K562 (cell line): ENCODE data around the gene COPE. TPM values are rescaled to one million over a fixed set of nuclear protein-coding genes. Genes with fewer than 3 reads are reported as not detected.

Experiments used
- ATAC-seq: fragments of 200-7000 bp; cut with Tn5 transposase; 3 replicates; pipeline ENCODE4 v1.9.1; 2020; ENCODE audit warnings: moderate library complexity
- BruUV-seq: library from RNA; stranded (reverse); fragments of 400-500 nt; replicated peaks from 2 replicates; lab custom pipeline; 2021; lab: Mats Ljungman, UMichigan
- CTCF ChIA-PET: fragments of 300-600 bp; formaldehyde crosslinking; extraction: SDS; loops from one replicate; lab custom pipeline; 2021; ENCODE audit warnings: low intra/inter-chr PET ratio; lab: Yijun Ruan, JAX
- POLR2A ChIA-PET: fragments of 300-600, 350-650 bp; sonication (Branson Sonifier 250); formaldehyde crosslinking; extraction: SDS; loops from one replicate; lab custom pipeline; 2021; ENCODE audit warnings: antibody characterized with exemption, inconsistent platforms; lab: Yijun Ruan, JAX
- DNase-seq, 4 experiments: peaks; one replicate each; pipeline versions ENCODE4 v3.0.0 to v3.0.0-alpha.2; 2011 to 2018; ENCODE audit warnings: low spot score in 3 of 4, mixed read lengths in 3 of 4; ENCODE audit errors: extremely low read depth in 1 of 4
- FAIRE-seq: peaks from 2 replicates; lab custom pipeline; 2011; peaks lifted over from hg19 to GRCh38; lab: Jason Lieb, UNC
- H2AFZ ChIP-seq: 2 replicates; pipeline ENCODE4 v1.6.0; 2011; ENCODE audit warnings: low read depth, low read length, control low read depth, inconsistent platforms
- H3K27ac ChIP-seq: fragments of 200-600 bp; 3 replicates; pipeline ENCODE4 v1.8.0; 2011; ENCODE audit warnings: low read depth, mild to moderate bottlenecking, control low read depth, inconsistent platforms, low read length, moderate library complexity, mixed read lengths; ENCODE audit errors: extremely low read depth
- H3K27me3 ChIP-seq, 2 experiments: fragments of 300-600 bp in 1 of 2; 2 replicates in 1 of 2; 3 replicates in 1 of 2; pipeline versions ENCODE4 v1.6.0 to v1.8.0; 2011; ENCODE audit warnings: inconsistent platforms in 2 of 2, low read length in 2 of 2, mild to moderate bottlenecking in 1 of 2, mixed read lengths in 1 of 2, moderate library complexity in 1 of 2; ENCODE audit not compliant: control insufficient read depth in 2 of 2, insufficient read depth in 2 of 2
- H3K36me3 ChIP-seq: fragments of 300-600 bp; 3 replicates; pipeline ENCODE4 v1.8.0; 2011; ENCODE audit warnings: mild to moderate bottlenecking, low read length, inconsistent platforms; ENCODE audit not compliant: control insufficient read depth, insufficient read depth
- H3K4me1 ChIP-seq, 2 experiments: fragments of 200-600 bp in 1 of 2; replicated peaks in 1 of 2; 2 replicates in 1 of 2; 3 replicates in 1 of 2; pipeline versions ENCODE4 v1.5.1 to v1.8.0; 2011; ENCODE audit warnings: inconsistent platforms in 2 of 2, low read length in 2 of 2, mild to moderate bottlenecking in 1 of 2, mixed read lengths in 1 of 2, moderate library complexity in 1 of 2; ENCODE audit not compliant: control insufficient read depth in 2 of 2, insufficient read depth in 2 of 2
- H3K4me2 ChIP-seq: 2 replicates; pipeline ENCODE4 v1.6.1; 2011; ENCODE audit warnings: low read length, control low read depth, inconsistent platforms, mixed read lengths; ENCODE audit not compliant: insufficient read depth
- H3K4me3 ChIP-seq: fragments of 200-600 bp; sonication (generic), shearing (Covaris generic); 2 replicates; pipeline ENCODE4 v1.5.1; 2016; ENCODE audit warnings: control low read depth, inconsistent platforms
- H3K79me2 ChIP-seq: fragments of 200-600 bp; 3 replicates; pipeline ENCODE4 v1.8.0; 2011; ENCODE audit warnings: low read length, inconsistent platforms; ENCODE audit not compliant: control insufficient read depth, insufficient read depth
- H3K9ac ChIP-seq, 2 experiments: 2 replicates each; pipeline versions ENCODE4 v1.6.0 to v1.6.1; 2011; ENCODE audit warnings: low read depth in 2 of 2, low read length in 2 of 2, control low read depth in 1 of 2, inconsistent platforms in 1 of 2, mild to moderate bottlenecking in 1 of 2, mixed read lengths in 1 of 2; ENCODE audit not compliant: insufficient read depth in 1 of 2
- H3K9me1 ChIP-seq: one replicate; pipeline ENCODE4 v1.6.0; 2011; ENCODE audit warnings: inconsistent platforms, mild to moderate bottlenecking, low read length, moderate library complexity; ENCODE audit not compliant: control insufficient read depth, insufficient read depth
- H3K9me3 ChIP-seq: replicated peaks from 2 replicates; pipeline ENCODE4 v1.5.1; 2011; ENCODE audit warnings: low read depth, low read length, inconsistent platforms; ENCODE audit not compliant: control insufficient read depth, insufficient read depth
- H4K20me1 ChIP-seq: replicated peaks from 2 replicates; pipeline ENCODE4 v1.6.1; 2011; ENCODE audit warnings: low read length, inconsistent platforms, mixed read lengths; ENCODE audit not compliant: control insufficient read depth, insufficient read depth
- BCL6 ChIP-seq: fragments of 250-450 bp; sonication (Bioruptor Pico); IDR thresholded peaks from 2 replicates; pipeline ENCODE4 v1.4.0; 2020
- GATAD2A ChIP-seq: fragments of 450-650 bp; IDR thresholded peaks from 2 replicates; pipeline ENCODE4 v1.6.1; 2017
- HMG20A ChIP-seq: fragments of 450-650 bp; formaldehyde crosslinking; conservative IDR thresholded peaks from 2 replicates; pipeline ENCODE4 v1.4.0; 2020; ENCODE audit warnings: mild to moderate bottlenecking, mixed read lengths
- ILF3 ChIP-seq: fragments of 450-650 bp; IDR thresholded peaks from 2 replicates; pipeline ENCODE4 v1.6.1; 2018; ENCODE audit warnings: antibody characterized with exemption, mild to moderate bottlenecking, moderate library complexity, borderline replicate concordance
- JUNB ChIP-seq: fragments of 450-650 bp; formaldehyde crosslinking; conservative IDR thresholded peaks from 2 replicates; pipeline ENCODE4 v1.4.0; 2020; ENCODE audit warnings: mild to moderate bottlenecking
- KDM1A ChIP-seq, 2 experiments: fragments of 450-650 bp; IDR thresholded peaks; 2 replicates each; pipeline ENCODE4 v1.6.1; 2016; ENCODE audit warnings: mild to moderate bottlenecking in 2 of 2
- MAZ ChIP-seq, 2 experiments: fragments of 450-650 bp in 1 of 2; sonication (generic) in 1 of 2; formaldehyde crosslinking; IDR thresholded peaks in 1 of 2; conservative IDR thresholded peaks in 1 of 2; 2 replicates each; pipeline versions ENCODE4 v1.4.0 to v1.5.0; 2020; ENCODE audit warnings: mild to moderate bottlenecking in 1 of 2, missing genetic modification reagents in 1 of 2
- MYC ChIP-seq, 2 experiments: fragments of 250-450 bp in 1 of 2; sonication (Bioruptor Pico) in 1 of 2; IDR thresholded peaks; 2 replicates each; pipeline versions ENCODE4 v1.5.1 to v1.6.1; 2012 to 2021; ENCODE audit warnings: low read depth in 2 of 2, borderline replicate concordance in 1 of 2, improper control_type of control experiment in 1 of 2, low read length in 1 of 2, mild to moderate bottlenecking in 1 of 2, moderate library complexity in 1 of 2
- PTTG1 ChIP-seq: fragments of 450-650 bp; IDR thresholded peaks from 2 replicates; pipeline ENCODE4 v1.6.1; 2016; ENCODE audit warnings: low read depth, mild to moderate bottlenecking, missing genetic modification characterization, missing compliant biosample characterization
- RBM14 ChIP-seq: fragments of 200-400 bp; formaldehyde crosslinking; IDR thresholded peaks from 2 replicates; pipeline ENCODE4 v1.6.1; 2018; ENCODE audit warnings: low read depth, mild to moderate bottlenecking, low read length, moderate library complexity, borderline replicate concordance; ENCODE audit not compliant: insufficient read depth
- TBP ChIP-seq: optimal IDR thresholded peaks from 2 replicates; pipeline ENCODE3; 2011; ENCODE audit warnings: low read depth, low read length, improper control_type of control experiment
- ZBTB1 ChIP-seq: sonication (generic); formaldehyde crosslinking; IDR thresholded peaks from 2 replicates; pipeline ENCODE4 v1.8.1; 2023; ENCODE audit warnings: missing genetic modification reagents, low read depth, mild to moderate bottlenecking, borderline replicate concordance
- ZC3H8 ChIP-seq: fragments of 450-650 bp; IDR thresholded peaks from 2 replicates; pipeline ENCODE4 v1.6.1; 2017
- ZKSCAN8 ChIP-seq: fragments of 200-800 bp; sonication (Bioruptor generic); IDR thresholded peaks from 2 replicates; pipeline ENCODE4 v1.6.1; 2016; ENCODE audit warnings: missing genetic modification characterization, missing compliant biosample characterization
- ZNF263 ChIP-seq: sonication (generic); formaldehyde crosslinking; IDR thresholded peaks from 2 replicates; pipeline ENCODE4 v1.8.0; 2022; ENCODE audit warnings: mild to moderate bottlenecking, missing genetic modification reagents, borderline replicate concordance
- ZNF76 ChIP-seq: fragments of 250-450 bp; sonication (Bioruptor Pico); IDR thresholded peaks from 2 replicates; pipeline ENCODE4 v1.4.0; 2020; ENCODE audit warnings: mild to moderate bottlenecking, moderate library complexity, borderline replicate concordance
- WGBS: fragments of 100-300 bp; shearing (Covaris generic); methylation state at CpG from one replicate; pipeline ENCODE4 v1.1.6; 2016; ENCODE audit warnings: low coverage, mixed read lengths; ENCODE audit not compliant: insufficient coverage; ENCODE audit errors: missing lambda C conversion rate; 5-methylcytosine and 5-hydroxymethylcytosine counted together
- in situ Hi-C: fragments of 300-500 bp; cut with MboI; formaldehyde crosslinking; loops from 4 replicates; pipeline ENCODE4 v1.15.0; 2018; ENCODE audit warnings: inconsistent platforms, mixed read lengths
- intact Hi-C: fragments of 100-400 bp; cut with micrococcal nuclease; formaldehyde crosslinking; loops from 2 replicates; pipeline ENCODE4 v1.14.2; 2022
- polyA plus RNA-seq, 8 experiments: library from polyadenylated mRNA; depleted of rRNA in 4 of 8; stranded (reverse) in 5 of 8; unstranded in 3 of 8; fragments of >200 nt; fragmentation: Nextera tagmentation in 2 of 8; fragmentation: Illumina TruSeq in 1 of 8; extraction: Ambion mirVana in 2 of 8; extraction: Trizol in 1 of 8; gene quantifications; 2 replicates each; pipeline versions ENCODE4 v1.2.1 to v1.2.3, GENCODE V29; 2011 to 2014; ENCODE audit warnings: inconsistent platforms in 1 of 8, missing spikeins in 1 of 8
- total RNA-seq, 7 experiments: library from RNA; depleted of rRNA in 6 of 7; stranded (reverse); fragments of >200 nt in 6 of 7; fragmentation: Illumina TruSeq in 2 of 7; extraction: Trizol in 2 of 7; gene quantifications; 2 replicates each; pipeline versions ENCODE4 v1.2.1 to v1.2.3, GENCODE V29; 2011 to 2021; ENCODE audit warnings: low replicate concordance in 1 of 7

Gene COPE
- total and polyA plus RNA-seq, 9 of the 15 experiments (the other 6 are each of a cell fraction or from before 2014, with no cell fraction given): 5.8 to 273 (median 147) TPM

- H3K9me3 ChIP-seq: no peaks in the 10 kb centered on the region
- BruUV-seq: no TSS peak
- no peak for TF ChIP-seq ZBTB1 (CRISPR knock-in tag)
- peak; percentile 69; the same call in 1 of the 2 replicates for TF ChIP-seq ZKSCAN8 (CRISPR knock-in tag)
- no peak overlapping the region for H3K4me2 ChIP-seq
- no peak for FAIRE-seq
- H3K79me2 ChIP-seq: no peaks in the 10 kb centered on the region
- H3K9me1 ChIP-seq: peaks cover 2% of the 10 kb centered on the region
- in situ Hi-C loops: no loop called here
- DNase-seq: no peak
- peak overlapping the region in 1 of 2 experiments; percentile 77; a peak in 1 of 4 replicates for H3K9ac ChIP-seq
- 59% methylated on average over 12 of the region's 13 CpGs for WGBS
- H3K27ac ChIP-seq: no peak overlapping the region
- ATAC-seq: no peak
- 0 out of 2 replicates have a peak, but pooled peaks cover 3% of the 10 kb centered on the region for H4K20me1 ChIP-seq
- H3K27me3 ChIP-seq: no peaks in the 10 kb centered on the region
- intact Hi-C loops: no loop called here
- H3K4me3 ChIP-seq: no peak overlapping the region
- peaks cover 5 to 28% of the 10 kb centered on the region in 2 experiments; a peak in 4 of 5 replicates for H3K4me1 ChIP-seq
- H3K36me3 ChIP-seq: peaks cover 2% of the 10 kb centered on the region; the same call in 1 of the 3 replicates
- H2AFZ ChIP-seq: no peak overlapping the region
- POLR2A ChIA-PET: interaction anchor here (0.7 kb wide), 1 partner anchor 14 kb away, joined by 3 read pairs; the partner anchor contains the start of genes COPE and DDX49
- CTCF ChIA-PET: no interaction called here
Observed at GRCh38 chr19:18933297-18933696, 14.1 kb upstream of the COPE start.

DNA sequence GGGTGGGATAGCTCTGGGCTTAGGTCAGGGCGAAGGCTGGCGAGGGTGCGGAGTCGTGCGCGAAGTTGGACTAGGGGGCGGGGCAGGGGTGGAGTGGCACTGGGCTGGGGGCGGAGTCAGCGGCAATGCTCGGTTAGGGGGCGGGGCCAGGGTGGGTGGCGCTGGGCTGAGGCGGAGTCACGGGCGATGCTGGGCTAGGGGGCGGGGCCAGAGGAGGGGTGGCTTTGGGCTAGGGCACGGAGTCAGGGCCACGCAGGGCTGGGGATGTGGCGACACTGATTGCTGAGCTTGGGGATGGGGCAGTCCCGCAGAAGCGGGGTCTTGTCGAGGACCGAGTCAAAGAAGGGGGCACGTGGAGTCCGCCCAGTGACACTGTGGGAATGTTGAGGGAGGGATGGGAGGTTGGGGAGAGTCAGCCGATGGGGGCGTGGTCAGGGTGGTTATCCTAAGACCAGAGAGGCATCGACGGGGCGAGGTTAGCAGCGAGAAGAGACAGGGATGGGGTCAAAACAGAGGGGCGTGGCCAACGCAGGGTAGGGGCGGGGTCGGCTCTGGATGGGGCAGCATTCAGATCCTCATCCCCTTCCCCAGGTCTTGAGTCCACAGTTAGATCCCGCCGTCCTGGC, 13.1 kb upstream of the COPE start:
- FAIRE-seq (peak; percentile 91), DNase-seq (peak; percentile 92 to 98 (median 98)), ATAC-seq (peak; percentile 98)
- Histone ChIP-seq H2AFZ (peak overlapping the region; percentile 95), H3K79me2 (no peaks in the 10 kb centered on the region), H3K4me1 (peaks cover 5 to 28% of the 10 kb centered on the region in 2 experiments; a peak in 4 of 5 replicates), H3K4me3 (peak overlapping the region; percentile 50), H3K27ac (no peak overlapping the region), H3K36me3 (peaks cover 12% of the 10 kb centered on the region; the same call in 1 of the 3 replicates), H3K9me3 (no peaks in the 10 kb centered on the region), H3K27me3 (no peaks in the 10 kb centered on the region), H4K20me1 (0 out of 2 replicates have a peak, but pooled peaks cover 3% of the 10 kb centered on the region), H3K9me1 (peaks cover 2% of the 10 kb centered on the region), H3K9ac (peak overlapping the region in 1 of 2 experiments; percentile 77; a peak in 1 of 4 replicates), H3K4me2 (peak overlapping the region; percentile 91)
- ChIA-PET POLR2A (interaction anchor here (4.6 kb wide), 1 partner anchor 13 kb away, joined by 34 read pairs; the partner anchor contains the start of genes COPE and DDX49), CTCF (no interaction called here)
- 0% methylated on average over 9 of the region's 37 CpGs for WGBS
- intact Hi-C loops (no loop called here), in situ Hi-C loops (no loop called here)
- BruUV-seq: no TSS peak
- TF ChIP-seq KDM1A (IDR thresholded peaks at IDR 0.05) (peak in 1 of 2 experiments; percentile 75; a peak in 2 of 4 replicates), BCL6 (CRISPR knock-in tag) (no peak), PTTG1 (tag) (no peak), JUNB (CRISPR knock-in tag) (no peak), ZNF76 (no peak), HMG20A (CRISPR knock-in tag) (no peak), GATAD2A (no peak), ZNF263 (CRISPR knock-in tag) (peak; percentile 34; the same call in 1 of the 2 replicates), MAZ (CRISPR knock-in tag; conservative IDR thresholded peaks at IDR 0.05 in 1 of 2, IDR thresholded peaks at IDR 0.05 in 1 of 2) (peak; percentile 19 to 74; a peak in 3 of 4 replicates), ILF3 (no peak), MYC (IDR thresholded peaks at IDR 0.05; ENCODE audit: low read depth, low read length) (peak; percentile 38; the same call in 1 of the 2 replicates), MYC (CRISPR knock-in tag; IDR thresholded peaks at IDR 0.05; ENCODE audit: borderline replicate concordance, low read depth) (no peak), TBP (peak; percentile 26), RBM14 (no peak), ZC3H8 (no peak)
